ENCODE data around the gene PHKG2.

Gene PHKG2

GRCh38 chr16:30768583-30769181, 20.5 kb downstream of the PHKG2 start:
- FAIRE-seq (no peak), DNase-seq (ENCODE audit: extremely low spot score, insufficient read length, low read depth) (no peak)

GRCh38 chr16:30769379-30770089, 21.3 kb downstream of the PHKG2 start:
- no peak for FAIRE-seq
- no peak for DNase-seq (ENCODE audit: extremely low spot score, insufficient read length, low read depth)

GRCh38 chr16:30771726-30772125, 23.5 kb downstream of the PHKG2 start:
- FAIRE-seq (no peak), DNase-seq (ENCODE audit: extremely low spot score, insufficient read length, low read depth) (no peak)

- DNase-seq (ENCODE audit: extremely low spot score, insufficient read length, low read depth) (no peak), FAIRE-seq (no peak)
Observed at GRCh38 chr16:30773826-30774225, 25.6 kb downstream of the PHKG2 start.

- no peak for FAIRE-seq
- no peak for DNase-seq (ENCODE audit: extremely low spot score, insufficient read length, low read depth)
Observed at GRCh38 chr16:30774367-30775130, 26.3 kb downstream of the PHKG2 start.

- no peak for FAIRE-seq
- DNase-seq (ENCODE audit: extremely low spot score, insufficient read length, low read depth) = no peak
Observed at GRCh38 chr16:30775131-30775391, 26.8 kb downstream of the PHKG2 start.

- FAIRE-seq = no peak
Observed at GRCh38 chr16:30775392-30776188, 27.4 kb downstream of the PHKG2 start.

GRCh38 chr16:30777591-30778297, 29.5 kb downstream of the PHKG2 start:
- DNase-seq (ENCODE audit: extremely low spot score, insufficient read length, low read depth) = no peak
- FAIRE-seq = no peak

More at GRCh38 chr16:30775392-30776188, 27.4 kb downstream of the PHKG2 start:
- no peak for DNase-seq (ENCODE audit: extremely low spot score, insufficient read length, low read depth)

GRCh38 chr16:30778549-30779244, 30.5 kb downstream of the PHKG2 start:
- FAIRE-seq (no peak), DNase-seq (ENCODE audit: extremely low spot score, insufficient read length, low read depth) (no peak)

GRCh38 chr16:30779596-30779995, 31.4 kb downstream of the PHKG2 start:
- no peak for DNase-seq (ENCODE audit: extremely low spot score, insufficient read length, low read depth)
- no peak for FAIRE-seq

GRCh38 chr16:30780021-30780420, 31.8 kb downstream of the PHKG2 start:
- FAIRE-seq (no peak), DNase-seq (ENCODE audit: extremely low spot score, insufficient read length, low read depth) (no peak)

- no peak for FAIRE-seq
Observed at GRCh38 chr16:30780549-30780948, 32.3 kb downstream of the PHKG2 start.

GRCh38 chr16:30782486-30783279, 34.5 kb downstream of the PHKG2 start:
- DNase-seq (ENCODE audit: extremely low spot score, insufficient read length, low read depth) (no peak), FAIRE-seq (no peak)

More at GRCh38 chr16:30780549-30780948, 32.3 kb downstream of the PHKG2 start:
- no peak for DNase-seq (ENCODE audit: extremely low spot score, insufficient read length, low read depth)

GRCh38 chr16:30783280-30784109, 35.3 kb downstream of the PHKG2 start:
- FAIRE-seq (no peak), DNase-seq (ENCODE audit: extremely low spot score, insufficient read length, low read depth) (no peak)

- FAIRE-seq = no peak
- no peak for DNase-seq (ENCODE audit: extremely low spot score, insufficient read length, low read depth)
Observed at GRCh38 chr16:30784215-30784614, 36.0 kb downstream of the PHKG2 start.

GRCh38 chr16:30785126-30786106, 37.2 kb downstream of the PHKG2 start:
- DNase-seq (ENCODE audit: extremely low spot score, insufficient read length, low read depth) (no peak), FAIRE-seq (no peak)
